ENCODE measurements around the gene NT5DC2. TPM values are rescaled to one million over a fixed set of nuclear protein-coding genes. Genes with fewer than 3 reads are reported as not detected.

Gene NT5DC2
- total RNA-seq, 2 donors from 2014 or later, result 114 to 141 TPM

DNA sequence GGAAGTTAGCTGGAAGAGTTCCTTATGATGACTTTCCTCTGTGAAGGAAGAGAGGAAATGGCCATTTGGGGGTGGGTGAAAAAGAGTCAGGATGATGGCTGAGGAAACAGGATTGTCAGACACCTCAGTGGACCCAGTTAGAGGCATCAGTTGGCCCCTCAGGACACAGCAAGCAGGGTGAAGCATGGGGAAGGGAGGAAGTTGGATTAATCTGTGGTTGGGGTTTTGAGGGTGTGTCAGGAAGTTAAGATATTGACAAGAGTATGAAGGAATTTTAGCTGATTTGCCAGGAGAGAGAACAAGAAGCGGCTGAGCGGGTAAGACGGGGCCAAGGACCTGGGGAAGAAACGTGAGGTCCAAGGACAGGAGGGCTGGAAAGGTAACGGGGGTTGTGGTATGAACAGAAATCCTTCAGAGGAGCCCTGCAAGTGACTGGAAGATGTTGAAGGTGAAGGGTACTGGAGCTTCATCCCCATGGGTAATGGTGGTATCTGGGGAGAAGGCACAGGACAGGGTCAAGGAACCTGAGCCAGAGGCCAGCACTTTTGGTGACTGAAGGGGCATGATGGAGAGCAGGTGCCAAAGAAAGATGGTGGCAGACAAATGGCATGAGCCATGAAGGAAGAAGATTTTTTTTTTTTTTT lies 5.5 kb upstream of the NT5DC2 start:
- no peak for ATAC-seq
- DNase-seq, result no peak
- intact Hi-C loops (cut with DNase I), result loop anchor here in 1 of 2 donors (5.0 kb wide), 1 partner anchor 67 kb away; no protein-coding TSS in a partner anchor

GRCh38 chr3:52537726-52538421 lies 4.2 kb upstream of the NT5DC2 start:
- DNase-seq, result no peak
- ATAC-seq, result no peak
- intact Hi-C loops (cut with DNase I), result loop anchor here in 1 of 2 donors (5.0 kb wide), 1 partner anchor 66 kb away; no protein-coding TSS in a partner anchor

DNA sequence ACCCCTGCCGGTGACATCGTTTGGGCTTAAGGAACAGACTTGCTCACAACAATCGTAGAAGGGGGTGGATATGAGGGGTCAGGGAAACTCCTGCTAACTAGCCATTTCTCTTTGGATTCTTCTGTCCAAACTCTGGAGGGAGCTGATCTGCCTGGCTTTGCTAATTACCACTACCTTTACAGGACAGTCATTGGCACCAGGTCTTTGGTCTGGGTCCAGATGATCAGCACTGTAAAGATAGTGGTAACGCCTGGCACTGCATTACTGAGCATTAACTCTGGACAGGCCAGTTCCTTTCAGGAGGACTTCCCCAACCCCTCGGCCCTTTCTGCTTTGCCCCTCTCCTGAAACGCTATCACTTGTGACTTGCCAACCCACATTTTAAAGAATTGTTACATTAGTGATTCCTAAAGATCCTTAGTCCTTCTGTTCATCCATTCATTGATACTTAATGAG lies 3.5 kb upstream of the NT5DC2 start:
- DNase-seq (no peak), ATAC-seq (peak in 1 of 2 donors; percentile 2)
- intact Hi-C loops (cut with DNase I), result loop anchor here in 1 of 2 donors (5.0 kb wide), 1 partner anchor 65 kb away; no protein-coding TSS in a partner anchor

- DNase-seq (peak; percentile 99), ATAC-seq (peak; percentile 92 to 93)
- intact Hi-C loops (cut with DNase I), result loop anchor here in 1 of 2 donors (5.0 kb wide), 1 partner anchor 64 kb away; no protein-coding TSS in a partner anchor
Observed at GRCh38 chr3:52536369-52537164, 2.9 kb upstream of the NT5DC2 start, which contains the start of gene UQCC5. TSS of gene UQCC5 (plus strand) at chr3:52536605. CDS start at chr3:52536756, 151 bp downstream.

GRCh38 chr3:52536112-52536368 lies 2.4 kb upstream of the NT5DC2 start:
- no peak for ATAC-seq
- intact Hi-C loops (cut with DNase I), result loop anchor here in 1 of 2 donors (5.0 kb wide), 1 partner anchor 64 kb away; no protein-coding TSS in a partner anchor
- no peak for DNase-seq

GRCh38 chr3:52535411-52536111 lies 1.9 kb upstream of the NT5DC2 start:
- DNase-seq, result no peak
- ATAC-seq, result no peak
- intact Hi-C loops (cut with DNase I), result loop anchor here in 1 of 2 donors (5.0 kb wide), 1 partner anchor 63 kb away; no protein-coding TSS in a partner anchor

DNA sequence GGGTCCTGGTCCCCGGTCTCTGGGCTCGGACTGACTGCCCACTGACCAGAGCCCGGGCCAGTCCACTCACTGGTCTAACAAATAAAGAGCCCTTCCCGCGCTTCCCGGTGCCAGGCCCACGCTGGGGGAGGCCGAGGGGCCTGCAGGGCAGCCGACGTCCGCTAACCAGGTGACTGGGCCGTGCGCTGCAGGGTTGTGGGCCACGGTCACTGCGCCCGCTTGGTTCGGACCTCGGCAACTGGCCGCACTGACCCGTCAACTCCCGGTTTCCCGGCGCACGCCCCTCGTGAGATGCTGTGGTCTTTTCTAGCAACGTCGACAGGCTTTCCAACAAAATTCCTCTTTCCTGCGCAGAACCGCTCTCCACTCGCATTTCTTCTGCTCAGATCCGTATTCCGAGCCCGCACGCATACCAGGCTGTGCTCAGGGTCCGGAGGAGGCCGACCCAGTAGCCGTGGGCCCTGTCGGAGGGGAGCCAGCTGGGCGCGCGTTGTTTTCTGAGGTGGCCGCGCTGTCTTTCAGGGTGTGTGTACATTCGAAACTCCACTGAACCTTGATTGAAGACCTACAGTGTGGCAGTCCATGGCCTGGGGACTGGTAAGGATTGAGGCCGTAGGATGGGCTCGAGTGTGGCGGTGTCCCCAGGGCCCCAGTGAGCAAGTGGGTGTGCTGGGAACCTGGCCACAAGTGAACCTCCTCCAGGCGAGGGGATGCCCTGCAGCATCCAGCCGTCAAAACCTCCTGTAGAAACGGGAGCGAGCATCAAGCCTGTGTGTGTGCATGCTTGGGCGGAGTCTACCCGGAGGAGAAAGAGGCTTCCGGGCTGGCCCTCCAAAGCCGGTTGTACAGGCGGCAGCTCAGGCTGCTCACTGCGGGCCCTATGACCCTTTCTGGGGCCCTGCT lies 875 bp upstream of the NT5DC2 start:
- ATAC-seq (no peak), DNase-seq (no peak)
- intact Hi-C loops (cut with DNase I), result loop anchor here (5.0 kb wide), 1 partner anchor 62 kb away; no protein-coding TSS in a partner anchor

DNA sequence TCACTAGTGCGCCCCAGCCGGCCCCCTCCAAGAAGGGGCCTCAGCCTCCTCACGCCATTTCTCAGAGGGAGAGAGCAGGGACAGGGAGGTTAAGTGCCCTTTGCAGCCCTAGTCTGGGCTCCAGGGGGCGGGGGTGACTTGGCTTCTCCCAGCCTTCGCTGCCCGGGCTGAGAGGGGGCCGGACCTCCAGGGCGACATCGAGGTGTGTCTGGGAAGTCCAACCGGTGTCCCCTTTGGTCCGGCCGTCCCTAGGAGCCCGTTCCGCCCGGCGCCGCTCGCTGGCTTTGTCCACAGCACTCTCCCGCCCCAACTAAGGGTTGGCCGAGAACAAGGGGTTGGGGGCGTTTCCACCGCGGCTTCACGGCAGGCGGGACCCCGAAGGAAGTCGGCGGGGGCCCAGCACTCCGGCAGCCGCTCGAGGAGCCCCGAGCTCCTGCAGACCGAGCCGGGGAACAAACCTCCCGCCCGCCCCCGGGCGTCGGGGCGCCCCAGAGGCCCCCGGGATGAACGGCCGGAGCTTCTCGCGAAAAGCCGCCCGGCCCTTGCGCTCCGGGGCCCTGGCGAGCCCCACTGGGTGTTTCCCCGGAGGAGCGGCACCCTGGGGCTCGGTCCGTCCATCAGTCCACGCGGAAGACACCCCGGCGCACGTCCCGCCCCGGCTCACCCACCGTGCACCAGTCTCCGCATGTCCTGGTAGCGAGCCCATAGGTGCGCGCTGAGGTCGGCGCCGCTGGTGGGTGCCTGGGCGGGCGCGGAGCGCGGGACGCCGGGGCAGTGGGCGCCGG lies 627 bp downstream of the NT5DC2 start:
- intact Hi-C loops (cut with DNase I), result loop anchor here in 1 of 2 donors (5.0 kb wide), 1 partner anchor 61 kb away; no protein-coding TSS in a partner anchor
- ATAC-seq, result no peak
- peak; percentile 68 for DNase-seq

DNA sequence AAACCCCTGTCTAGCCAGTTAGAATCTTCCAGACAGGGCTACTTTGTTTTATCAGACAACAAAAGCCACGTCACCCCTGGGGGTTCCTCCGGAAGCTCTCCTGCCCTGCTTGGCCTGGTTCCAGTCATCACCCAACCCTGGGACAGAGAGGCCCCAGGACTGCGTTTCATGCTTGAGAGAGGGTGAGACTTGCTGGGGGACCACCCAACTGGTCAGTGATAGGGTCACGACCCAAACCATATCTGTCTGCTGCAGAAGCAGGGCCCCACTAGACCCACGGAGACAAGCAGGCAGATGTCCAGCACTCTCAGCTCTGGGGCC lies 1.2 kb downstream of the NT5DC2 start:
- intact Hi-C loops (cut with DNase I), result loop anchor here in 1 of 2 donors (5.0 kb wide), 1 partner anchor 60 kb away; no protein-coding TSS in a partner anchor
- ATAC-seq (no peak), DNase-seq (peak; percentile 70)

DNA sequence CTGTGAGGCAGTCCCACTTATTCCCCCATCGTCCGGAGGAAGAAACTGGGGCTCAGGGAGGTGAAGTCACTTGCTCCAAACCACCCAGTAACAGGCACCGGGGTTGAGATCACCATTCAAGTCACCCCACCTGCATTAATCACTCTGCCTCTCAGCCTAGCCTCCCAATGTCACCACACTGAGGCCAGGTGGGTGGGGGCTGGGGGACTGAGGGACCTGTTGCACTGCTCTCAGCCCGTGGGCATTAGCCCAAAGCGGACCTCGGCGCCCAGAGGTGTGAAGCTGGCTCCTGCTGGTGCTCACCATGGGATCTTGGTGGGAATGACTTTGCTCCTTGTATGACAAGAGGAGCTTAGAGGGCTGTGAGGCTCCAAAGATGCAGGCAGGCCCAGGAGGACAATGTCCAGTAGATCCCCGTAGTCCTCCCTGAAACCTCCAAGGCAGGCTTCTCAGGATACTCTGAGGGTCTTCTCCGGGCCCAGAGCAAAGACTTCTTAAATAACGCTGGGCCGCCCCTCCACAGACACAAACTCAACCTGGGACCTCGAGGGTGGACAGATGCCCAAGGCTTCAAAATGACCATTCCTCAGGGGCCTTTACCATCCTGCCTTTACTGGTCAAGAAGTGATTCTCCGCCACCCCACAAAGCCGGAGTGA lies 1.7 kb downstream of the NT5DC2 start:
- DNase-seq (no peak), ATAC-seq (no peak)
- intact Hi-C loops (cut with DNase I), result loop anchor here in 1 of 2 donors (5.0 kb wide), 1 partner anchor 60 kb away; no protein-coding TSS in a partner anchor

DNA sequence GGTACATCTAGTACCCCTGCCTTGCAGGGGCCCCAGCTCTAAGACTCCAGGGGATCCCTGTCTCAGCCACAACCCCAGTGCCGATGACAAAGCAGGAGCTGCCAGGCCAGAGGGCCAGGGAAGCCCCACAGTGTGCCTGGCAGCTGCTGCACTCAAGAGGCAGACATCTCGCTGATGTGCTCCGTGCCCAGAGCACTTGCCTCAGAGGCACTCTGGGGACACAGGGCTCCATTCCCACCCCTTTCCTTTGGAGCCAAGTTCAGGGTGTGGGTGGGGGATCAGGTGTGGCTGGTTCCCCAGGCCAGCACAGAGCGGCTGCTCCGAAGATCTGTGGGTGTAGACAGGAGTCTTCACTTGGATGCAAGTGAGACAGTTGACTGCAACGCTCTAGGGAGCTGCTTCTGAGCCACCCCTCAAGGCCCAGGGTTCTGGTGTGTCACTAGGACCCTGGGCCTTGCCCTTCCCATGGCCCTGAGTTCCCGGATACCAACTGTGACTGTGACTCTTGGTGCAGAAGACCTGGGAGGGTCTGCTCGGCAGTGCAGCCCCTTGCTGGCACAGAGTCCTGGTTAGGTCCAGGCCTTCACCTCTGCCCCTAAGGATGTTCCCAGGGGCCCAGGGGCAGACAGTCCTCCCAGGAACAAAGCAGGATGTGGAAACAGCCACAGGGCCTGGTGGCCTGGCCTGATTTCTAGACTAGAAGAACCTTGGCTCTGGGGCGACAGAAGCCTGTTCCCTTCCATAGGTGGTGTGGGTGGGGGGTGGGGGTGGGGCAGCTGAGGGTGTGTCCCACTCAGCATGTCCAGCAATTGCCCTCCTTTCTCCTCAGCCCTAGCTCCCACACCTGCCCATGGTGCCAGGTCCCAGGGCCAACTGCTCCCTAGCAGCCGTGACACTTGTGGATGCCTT lies 2.5 kb downstream of the NT5DC2 start:
- intact Hi-C loops (cut with DNase I), result loop anchor here in 1 of 2 donors (5.0 kb wide), 1 partner anchor 59 kb away; no protein-coding TSS in a partner anchor
- ATAC-seq (peak; percentile 22 to 29), DNase-seq (peak; percentile 65)

GRCh38 chr3:52529376-52530333 lies 4.0 kb downstream of the NT5DC2 start:
- ATAC-seq (peak; percentile 14 to 35), DNase-seq (peak; percentile 70)
- intact Hi-C loops (cut with DNase I), result loop anchor here in 1 of 2 donors (5.0 kb wide), 1 partner anchor 57 kb away; no protein-coding TSS in a partner anchor

DNA sequence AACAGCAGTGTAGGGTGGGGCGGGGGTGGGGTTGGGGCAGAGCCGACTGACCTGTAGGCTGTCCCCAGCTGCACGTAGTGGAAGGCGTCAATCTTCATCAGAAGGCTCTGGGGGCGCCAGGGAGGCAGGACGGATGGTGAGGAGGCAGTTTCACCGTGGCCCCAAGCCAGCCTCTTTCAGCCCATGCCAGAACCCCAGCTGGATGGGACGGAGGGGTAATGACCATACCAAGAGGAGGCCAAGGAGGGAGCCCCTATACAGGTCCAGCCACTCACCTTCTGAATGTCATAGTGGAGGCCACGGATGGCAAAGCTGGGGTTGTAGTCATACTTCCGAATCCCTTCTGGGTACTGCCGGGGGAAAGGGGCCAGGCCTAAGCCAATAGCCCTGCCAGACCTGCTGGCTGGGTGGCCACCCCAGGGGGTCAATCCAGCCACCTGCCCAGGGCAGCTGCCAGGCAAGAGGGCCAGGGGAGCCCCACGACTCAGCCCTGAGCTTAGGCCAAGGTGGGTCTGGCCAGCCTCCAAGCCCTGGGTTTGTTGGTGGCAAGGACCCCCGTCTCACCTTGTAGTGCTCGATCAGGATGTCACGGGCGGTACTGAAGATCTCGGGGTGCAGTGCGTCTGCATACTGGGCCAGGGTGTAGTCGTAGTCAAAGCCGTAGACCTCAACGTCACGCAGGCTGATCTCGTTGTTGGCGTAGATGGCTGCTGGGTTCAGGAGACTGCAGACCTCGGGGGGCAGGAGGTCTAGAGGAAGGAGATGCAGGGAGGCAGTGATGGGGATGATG lies 4.9 kb downstream of the NT5DC2 start:
- DNase-seq (no peak), ATAC-seq (no peak)
- intact Hi-C loops (cut with DNase I), result no loop called here
